Liver (tissue), 9 donors: ENCODE data around the gene SOST. TPM values are rescaled to one million over a fixed set of nuclear protein-coding genes. Genes with fewer than 3 reads are reported as not detected.
A peak's percentile ranks its signal among the peaks of the same experiment; 100 is the strongest.

Experiments used
- DNase-seq: peaks from one replicate; pipeline ENCODE4 v3.0.0-alpha.2; 2017; ENCODE audit warnings: low spot score
- H3K27ac ChIP-seq, 2 donors: one replicate each; pipeline ENCODE4 v1.7.0; 2013; ENCODE audit warnings: inconsistent platforms in 2 of 2, low read length in 2 of 2, control low read depth in 1 of 2, low read depth in 1 of 2, mild to moderate bottlenecking in 1 of 2
- H3K27me3 ChIP-seq, 4 donors: one replicate each; pipeline versions ENCODE4 v1.6.1 to v1.7.0; 2013; ENCODE audit warnings: low read length in 3 of 4, inconsistent platforms in 1 of 4, mild to moderate bottlenecking in 1 of 4, moderate library complexity in 1 of 4; ENCODE audit not compliant: control insufficient read depth in 4 of 4, insufficient read depth in 4 of 4
- H3K36me3 ChIP-seq, 4 donors: one replicate each; pipeline versions ENCODE4 v1.6.1 to v1.7.0; 2013; ENCODE audit warnings: low read length in 3 of 4, mild to moderate bottlenecking in 3 of 4, low read depth in 1 of 4, moderate library complexity in 1 of 4; ENCODE audit not compliant: control insufficient read depth in 4 of 4, insufficient read depth in 3 of 4
- H3K4me1 ChIP-seq, 4 donors: one replicate each; pipeline versions ENCODE4 v1.6.1 to v1.7.0; 2013; ENCODE audit warnings: low read length in 3 of 4, mild to moderate bottlenecking in 3 of 4, moderate library complexity in 1 of 4; ENCODE audit not compliant: control insufficient read depth in 4 of 4, insufficient read depth in 4 of 4
- H3K4me3 ChIP-seq, 3 donors: one replicate each; pipeline versions ENCODE4 v1.6.1 to v1.7.0; 2013; ENCODE audit warnings: low read length in 3 of 3, control low read depth in 1 of 3, low read depth in 1 of 3, mild to moderate bottlenecking in 1 of 3
- H3K9ac ChIP-seq, 2 donors: one replicate each; pipeline ENCODE4 v1.7.0; 2013; ENCODE audit warnings: low read length in 2 of 2, mild to moderate bottlenecking in 2 of 2, moderate library complexity in 2 of 2, control low read depth in 1 of 2, low read depth in 1 of 2
- H3K9me3 ChIP-seq, 4 donors: one replicate each; pipeline versions ENCODE4 v1.6.1 to v1.7.0; 2013; ENCODE audit warnings: low read length in 3 of 4; ENCODE audit not compliant: control insufficient read depth in 4 of 4
- EGR1 ChIP-seq, 2 donors: IDR thresholded peaks; 2 replicates each; pipeline ENCODE4 v1.6.1; 2016 to 2018; ENCODE audit warnings: antibody characterized with exemption in 2 of 2, low read depth in 2 of 2
- FOXA1 ChIP-seq: IDR thresholded peaks from 2 replicates; pipeline ENCODE4 v1.6.1; 2016; ENCODE audit warnings: antibody characterized with exemption
- GABPA ChIP-seq, 2 donors: IDR thresholded peaks in 1 of 2; conservative IDR thresholded peaks in 1 of 2; 2 replicates each; pipeline ENCODE4 v1.6.1; 2016; ENCODE audit warnings: antibody characterized with exemption in 2 of 2, mild to moderate bottlenecking in 1 of 2, moderate library complexity in 1 of 2
- HNF4A ChIP-seq, 2 donors: conservative IDR thresholded peaks; 2 replicates each; pipeline ENCODE4 v1.6.1; 2016; ENCODE audit warnings: antibody characterized with exemption in 2 of 2, mild to moderate bottlenecking in 2 of 2
- HNF4G ChIP-seq: IDR thresholded peaks from 2 replicates; pipeline ENCODE4 v1.6.1; 2016; ENCODE audit warnings: antibody characterized with exemption
- JUND ChIP-seq, 2 donors: IDR thresholded peaks; 2 replicates each; pipeline ENCODE4 v1.6.1; 2016; ENCODE audit warnings: antibody characterized with exemption in 2 of 2
- RAD21 ChIP-seq, 2 donors: IDR thresholded peaks; 2 replicates each; pipeline ENCODE4 v1.6.1; 2016; ENCODE audit warnings: antibody characterized with exemption in 2 of 2, mild to moderate bottlenecking in 2 of 2
- RXRA ChIP-seq, 2 donors: IDR thresholded peaks; 2 replicates each; pipeline ENCODE4 v1.6.1; 2017 to 2018; ENCODE audit warnings: antibody characterized with exemption in 2 of 2, mild to moderate bottlenecking in 1 of 2
- SP1 ChIP-seq: IDR thresholded peaks from 2 replicates; pipeline ENCODE4 v1.6.1; 2018; ENCODE audit warnings: antibody characterized with exemption, mild to moderate bottlenecking
- TAF1 ChIP-seq: conservative IDR thresholded peaks from 2 replicates; pipeline ENCODE4 v1.6.1; 2016; ENCODE audit warnings: antibody characterized with exemption, mild to moderate bottlenecking
- YY1 ChIP-seq: IDR thresholded peaks from 2 replicates; pipeline ENCODE4 v1.6.1; 2016; ENCODE audit warnings: antibody characterized with exemption, mild to moderate bottlenecking
- WGBS: extraction: QIAGEN DNeasy Blood & Tissue Kit; methylation state at CpG from one replicate; pipeline ENCODE4 v1.1.7; 2013; 5-methylcytosine and 5-hydroxymethylcytosine counted together
- polyA plus RNA-seq, 2 donors: library from polyadenylated mRNA; stranded (reverse) in 1 of 2; unstranded in 1 of 2; fragments of 200-250 nt in 1 of 2; fragments of >200 nt in 1 of 2; fragmentation: Nextera tagmentation in 1 of 2; extraction: Ambion mirVana in 1 of 2; gene quantifications; one replicate each; pipeline versions ENCODE4 v1.2.1 to v1.2.3, GENCODE V29; 2013 to 2015
- total RNA-seq, 2 donors: library from RNA; depleted of rRNA; stranded (reverse); fragments of >200 nt; gene quantifications; one replicate each; pipeline ENCODE4 v1.2.3, GENCODE V29; 2014
- TF ChIP-seq, protein P1 (sequence below): IDR thresholded peaks from 2 replicates; pipeline ENCODE4 v1.6.1; 2016; ENCODE audit warnings: antibody characterized with exemption
- TF ChIP-seq, protein P2 (sequence below): IDR thresholded peaks from 2 replicates; pipeline ENCODE4 v1.6.1; 2016; ENCODE audit warnings: antibody characterized with exemption
- TF ChIP-seq, protein P3 (sequence below): fragments of 150-350 bp; IDR thresholded peaks from 2 replicates; pipeline ENCODE4 v1.5.1; 2017; ENCODE audit warnings: improper control_type of control experiment, low read depth, low read length; ENCODE audit not compliant: missing input control
- TF ChIP-seq, protein P4 (sequence below): IDR thresholded peaks from 2 replicates; pipeline ENCODE4 v1.6.1; 2016; ENCODE audit warnings: antibody characterized with exemption, mild to moderate bottlenecking
- donor health status: healthy.
- donor health status: healthy.
- donor health status: healthy.
- donor health status: healthy.
- donor health status: healthy.

SOST gene
- total and polyA plus RNA-seq, 4 donors, result not detected

DNA sequence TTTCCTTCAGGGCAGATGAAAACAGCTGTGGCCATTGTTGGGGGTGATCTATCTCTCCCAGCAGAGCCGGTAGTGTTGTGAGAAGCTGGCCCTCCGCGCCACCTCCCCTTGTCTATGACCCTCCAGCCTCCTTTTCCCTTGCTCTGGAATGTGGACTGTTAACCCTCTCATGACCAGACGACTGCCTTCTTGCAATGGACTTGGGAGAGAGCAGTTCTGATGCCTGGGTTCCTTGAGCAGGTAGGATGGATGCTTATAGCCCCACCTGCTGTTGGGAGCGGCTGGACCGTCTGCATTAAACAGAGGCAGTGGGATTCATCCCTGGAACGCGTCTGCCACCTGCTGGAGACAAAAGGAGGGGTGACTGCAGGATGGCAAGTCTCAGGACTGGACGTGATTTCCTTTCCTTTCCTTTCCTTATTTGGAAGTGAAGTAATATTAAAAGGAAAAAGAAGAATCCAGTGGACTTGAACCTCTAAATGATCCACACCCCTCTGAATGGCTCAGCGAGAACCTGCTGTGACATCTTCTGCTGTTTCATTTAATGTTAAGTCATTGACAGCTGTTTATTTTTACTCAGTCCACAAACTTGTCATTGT, 1.8 kb upstream of the SOST start:
- Histone ChIP-seq H3K9ac (no peak overlapping the region), H3K4me3 (no peak overlapping the region)
- WGBS, result 8% methylated on average over 10 of the region's 10 CpGs

DNA sequence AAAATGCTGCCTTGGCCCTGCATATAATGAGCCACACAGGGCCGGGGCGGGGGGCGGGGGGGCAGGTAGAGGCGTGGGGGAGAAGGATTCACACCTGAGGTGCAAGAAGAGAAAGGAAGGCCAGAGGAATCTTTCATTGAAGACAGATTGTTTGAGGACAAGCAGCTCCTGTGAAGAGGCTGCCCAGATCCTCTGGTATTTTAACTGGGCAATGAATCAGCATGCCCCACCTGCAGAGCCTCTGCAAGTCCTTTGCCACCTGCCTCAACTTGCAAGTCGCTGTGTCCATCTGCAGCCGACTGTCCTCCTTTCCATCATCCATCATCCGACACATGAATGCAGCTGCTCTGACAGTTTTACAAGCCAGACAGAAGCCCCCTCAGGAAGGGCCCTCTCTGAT, 1.2 kb upstream of the SOST start:
- Histone ChIP-seq H3K4me3 (no peak overlapping the region), H3K27ac (no peak overlapping the region), H3K27me3 (peaks cover 0 to 7% (median 2%) of the 10 kb centered on the region in 4 donors), H3K9me3 (no peaks in the 10 kb centered on the region), H3K36me3 (peaks cover 0 to 1% (median 0%) of the 10 kb centered on the region in 4 donors), H3K4me1 (peaks cover 3 to 9% (median 5%) of the 10 kb centered on the region in 4 donors), H3K9ac (no peak overlapping the region)
- DNase-seq, result no peak
- WGBS, result 43% methylated on average over 7 of the region's 7 CpGs
- no peak for TF ChIP-seq GABPA (IDR thresholded peaks at IDR 0.05 in 1 of 2, conservative IDR thresholded peaks at IDR 0.05 in 1 of 2)
- no peak for TF ChIP-seq HNF4A (conservative IDR thresholded peaks at IDR 0.05)
- TF ChIP-seq FOXA1, result no peak
- no peak for TF ChIP-seq RAD21 (IDR thresholded peaks at IDR 0.05)
- TF ChIP-seq SP1, result no peak
- TF ChIP-seq, protein P1, sequence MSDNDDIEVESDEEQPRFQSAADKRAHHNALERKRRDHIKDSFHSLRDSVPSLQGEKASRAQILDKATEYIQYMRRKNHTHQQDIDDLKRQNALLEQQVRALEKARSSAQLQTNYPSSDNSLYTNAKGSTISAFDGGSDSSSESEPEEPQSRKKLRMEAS, result no peak
- TF ChIP-seq, protein P2, sequence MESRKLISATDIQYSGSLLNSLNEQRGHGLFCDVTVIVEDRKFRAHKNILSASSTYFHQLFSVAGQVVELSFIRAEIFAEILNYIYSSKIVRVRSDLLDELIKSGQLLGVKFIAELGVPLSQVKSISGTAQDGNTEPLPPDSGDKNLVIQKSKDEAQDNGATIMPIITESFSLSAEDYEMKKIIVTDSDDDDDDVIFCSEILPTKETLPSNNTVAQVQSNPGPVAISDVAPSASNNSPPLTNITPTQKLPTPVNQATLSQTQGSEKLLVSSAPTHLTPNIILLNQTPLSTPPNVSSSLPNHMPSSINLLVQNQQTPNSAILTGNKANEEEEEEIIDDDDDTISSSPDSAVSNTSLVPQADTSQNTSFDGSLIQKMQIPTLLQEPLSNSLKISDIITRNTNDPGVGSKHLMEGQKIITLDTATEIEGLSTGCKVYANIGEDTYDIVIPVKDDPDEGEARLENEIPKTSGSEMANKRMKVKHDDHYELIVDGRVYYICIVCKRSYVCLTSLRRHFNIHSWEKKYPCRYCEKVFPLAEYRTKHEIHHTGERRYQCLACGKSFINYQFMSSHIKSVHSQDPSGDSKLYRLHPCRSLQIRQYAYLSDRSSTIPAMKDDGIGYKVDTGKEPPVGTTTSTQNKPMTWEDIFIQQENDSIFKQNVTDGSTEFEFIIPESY, result no peak
- TF ChIP-seq, protein P3, sequence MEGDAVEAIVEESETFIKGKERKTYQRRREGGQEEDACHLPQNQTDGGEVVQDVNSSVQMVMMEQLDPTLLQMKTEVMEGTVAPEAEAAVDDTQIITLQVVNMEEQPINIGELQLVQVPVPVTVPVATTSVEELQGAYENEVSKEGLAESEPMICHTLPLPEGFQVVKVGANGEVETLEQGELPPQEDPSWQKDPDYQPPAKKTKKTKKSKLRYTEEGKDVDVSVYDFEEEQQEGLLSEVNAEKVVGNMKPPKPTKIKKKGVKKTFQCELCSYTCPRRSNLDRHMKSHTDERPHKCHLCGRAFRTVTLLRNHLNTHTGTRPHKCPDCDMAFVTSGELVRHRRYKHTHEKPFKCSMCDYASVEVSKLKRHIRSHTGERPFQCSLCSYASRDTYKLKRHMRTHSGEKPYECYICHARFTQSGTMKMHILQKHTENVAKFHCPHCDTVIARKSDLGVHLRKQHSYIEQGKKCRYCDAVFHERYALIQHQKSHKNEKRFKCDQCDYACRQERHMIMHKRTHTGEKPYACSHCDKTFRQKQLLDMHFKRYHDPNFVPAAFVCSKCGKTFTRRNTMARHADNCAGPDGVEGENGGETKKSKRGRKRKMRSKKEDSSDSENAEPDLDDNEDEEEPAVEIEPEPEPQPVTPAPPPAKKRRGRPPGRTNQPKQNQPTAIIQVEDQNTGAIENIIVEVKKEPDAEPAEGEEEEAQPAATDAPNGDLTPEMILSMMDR, result no peak
- TF ChIP-seq YY1, result no peak
- no peak for TF ChIP-seq JUND (IDR thresholded peaks at IDR 0.05)
- no peak for TF ChIP-seq RXRA (IDR thresholded peaks at IDR 0.05)
- TF ChIP-seq EGR1 (IDR thresholded peaks at IDR 0.05; ENCODE audit: low read depth in 2 of 2), result no peak
- TF ChIP-seq, protein P4, sequence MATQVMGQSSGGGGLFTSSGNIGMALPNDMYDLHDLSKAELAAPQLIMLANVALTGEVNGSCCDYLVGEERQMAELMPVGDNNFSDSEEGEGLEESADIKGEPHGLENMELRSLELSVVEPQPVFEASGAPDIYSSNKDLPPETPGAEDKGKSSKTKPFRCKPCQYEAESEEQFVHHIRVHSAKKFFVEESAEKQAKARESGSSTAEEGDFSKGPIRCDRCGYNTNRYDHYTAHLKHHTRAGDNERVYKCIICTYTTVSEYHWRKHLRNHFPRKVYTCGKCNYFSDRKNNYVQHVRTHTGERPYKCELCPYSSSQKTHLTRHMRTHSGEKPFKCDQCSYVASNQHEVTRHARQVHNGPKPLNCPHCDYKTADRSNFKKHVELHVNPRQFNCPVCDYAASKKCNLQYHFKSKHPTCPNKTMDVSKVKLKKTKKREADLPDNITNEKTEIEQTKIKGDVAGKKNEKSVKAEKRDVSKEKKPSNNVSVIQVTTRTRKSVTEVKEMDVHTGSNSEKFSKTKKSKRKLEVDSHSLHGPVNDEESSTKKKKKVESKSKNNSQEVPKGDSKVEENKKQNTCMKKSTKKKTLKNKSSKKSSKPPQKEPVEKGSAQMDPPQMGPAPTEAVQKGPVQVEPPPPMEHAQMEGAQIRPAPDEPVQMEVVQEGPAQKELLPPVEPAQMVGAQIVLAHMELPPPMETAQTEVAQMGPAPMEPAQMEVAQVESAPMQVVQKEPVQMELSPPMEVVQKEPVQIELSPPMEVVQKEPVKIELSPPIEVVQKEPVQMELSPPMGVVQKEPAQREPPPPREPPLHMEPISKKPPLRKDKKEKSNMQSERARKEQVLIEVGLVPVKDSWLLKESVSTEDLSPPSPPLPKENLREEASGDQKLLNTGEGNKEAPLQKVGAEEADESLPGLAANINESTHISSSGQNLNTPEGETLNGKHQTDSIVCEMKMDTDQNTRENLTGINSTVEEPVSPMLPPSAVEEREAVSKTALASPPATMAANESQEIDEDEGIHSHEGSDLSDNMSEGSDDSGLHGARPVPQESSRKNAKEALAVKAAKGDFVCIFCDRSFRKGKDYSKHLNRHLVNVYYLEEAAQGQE, result no peak
- no peak for TF ChIP-seq TAF1

More for the DNA sequence above, 1.8 kb upstream of the SOST start:
- Histone ChIP-seq H3K9me3 (no peaks in the 10 kb centered on the region), H3K36me3 (peaks cover 0 to 5% (median 0%) of the 10 kb centered on the region in 4 donors), H3K4me1 (peaks cover under 1 to 4% (median 2%) of the 10 kb centered on the region in 4 donors), H3K27ac (no peak overlapping the region), H3K27me3 (peaks cover 0 to 5% (median under 1%) of the 10 kb centered on the region in 4 donors)
- DNase-seq, result peak; percentile 87
- no peak for TF ChIP-seq HNF4G
- peak in 1 of 2 donors; percentile 23 for TF ChIP-seq HNF4A (conservative IDR thresholded peaks at IDR 0.05)
- no peak for TF ChIP-seq JUND (IDR thresholded peaks at IDR 0.05)
- TF ChIP-seq, protein P3, result peak; percentile 100
- peak; percentile 100 for TF ChIP-seq RAD21 (IDR thresholded peaks at IDR 0.05)
- TF ChIP-seq SP1, result no peak
- TF ChIP-seq FOXA1, result peak; percentile 7
- TF ChIP-seq, protein P2, result no peak
- TF ChIP-seq GABPA (IDR thresholded peaks at IDR 0.05 in 1 of 2, conservative IDR thresholded peaks at IDR 0.05 in 1 of 2), result no peak
- peak in 1 of 2 donors; percentile 19 for TF ChIP-seq RXRA (IDR thresholded peaks at IDR 0.05)
